Loucy (cell line): Measurements from ENCODE around the gene LIN9.
"Not testable (repeated sequence)": the region's sequence is repeated elsewhere in the genome, so short reads cannot be mapped to it uniquely, and the experiment has no call there.

ENCODE experiments used
- H2AFZ ChIP-seq: fragments of 200-600 bp; sonication (generic); 2 replicates; pipeline ENCODE4 v1.6.0; 2016; ENCODE audit warnings: antibody characterized with exemption, mild to moderate bottlenecking, low read length, moderate library complexity
- H3F3A ChIP-seq: fragments of 200-600 bp; 2 replicates; pipeline ENCODE4 v1.6.0; 2016; ENCODE audit warnings: antibody characterized with exemption, low read depth, mild to moderate bottlenecking
- H3K27me3 ChIP-seq: fragments of 200-600 bp; sonication (generic); 2 replicates; pipeline ENCODE4 v1.6.1; 2014; ENCODE audit warnings: low read length, mild to moderate bottlenecking; ENCODE audit not compliant: insufficient read depth, poor library complexity, severe bottlenecking
- H3K36me3 ChIP-seq: fragments of 200-600 bp; sonication (generic); 2 replicates; pipeline ENCODE4 v1.6.1; 2016; ENCODE audit warnings: low read length; ENCODE audit not compliant: insufficient read depth
- H3K4me1 ChIP-seq: fragments of 200-600 bp; sonication (generic); 2 replicates; pipeline ENCODE4 v1.5.1; 2014; ENCODE audit warnings: low read length, mild to moderate bottlenecking; ENCODE audit not compliant: insufficient read depth, poor library complexity, severe bottlenecking
- H3K4me2 ChIP-seq: fragments of 200-600 bp; sonication (generic); 2 replicates; pipeline ENCODE4 v1.6.0; 2014; ENCODE audit warnings: antibody characterized with exemption, low read length, low read depth, mild to moderate bottlenecking; ENCODE audit not compliant: poor library complexity, severe bottlenecking
- H3K4me3 ChIP-seq: fragments of 200-600 bp; sonication (generic); 2 replicates; pipeline ENCODE4 v1.5.1; 2014; ENCODE audit warnings: low read length, mild to moderate bottlenecking, mixed read lengths; ENCODE audit not compliant: poor library complexity, severe bottlenecking
- H3K79me2 ChIP-seq: fragments of 200-600 bp; sonication (generic); 2 replicates; pipeline ENCODE4 v1.6.1; 2014; ENCODE audit warnings: low read length; ENCODE audit not compliant: insufficient read depth
- H3K9ac ChIP-seq: fragments of 200-600 bp; sonication (generic); 2 replicates; pipeline ENCODE4 v1.6.0; 2014; ENCODE audit warnings: mild to moderate bottlenecking, low read depth, low read length, moderate library complexity; ENCODE audit not compliant: poor library complexity, severe bottlenecking
- H3K9me2 ChIP-seq: fragments of 200-600 bp; sonication (generic); replicated peaks from 2 replicates; pipeline ENCODE4 v1.6.1; 2016; ENCODE audit warnings: low read depth, low read length, mixed read lengths
- H3K9me3 ChIP-seq: fragments of 200-600 bp; sonication (generic); 2 replicates; pipeline ENCODE4 v1.6.1; 2014; ENCODE audit warnings: mild to moderate bottlenecking, antibody characterized with exemption, low read length, low read depth; ENCODE audit not compliant: insufficient read depth
- H4K20me1 ChIP-seq: fragments of 200-600 bp; sonication (generic); 2 replicates; pipeline ENCODE4 v1.6.0; 2014; ENCODE audit warnings: antibody characterized with exemption, low read length, mild to moderate bottlenecking; ENCODE audit not compliant: insufficient read depth, poor library complexity, severe bottlenecking
- EZH2phosphoT487 ChIP-seq: fragments of 200-600 bp; IDR thresholded peaks from 2 replicates; pipeline ENCODE4 v1.6.1; 2018; ENCODE audit warnings: antibody characterized with exemption, mild to moderate bottlenecking, moderate library complexity, borderline replicate concordance
- TF ChIP-seq, protein P1 (sequence below): fragments of 200-600 bp; sonication (generic); conservative IDR thresholded peaks from 2 replicates; pipeline ENCODE4 v1.5.1; 2014; ENCODE audit warnings: mild to moderate bottlenecking, antibody characterized with exemption, low read length

Gene LIN9

DNA sequence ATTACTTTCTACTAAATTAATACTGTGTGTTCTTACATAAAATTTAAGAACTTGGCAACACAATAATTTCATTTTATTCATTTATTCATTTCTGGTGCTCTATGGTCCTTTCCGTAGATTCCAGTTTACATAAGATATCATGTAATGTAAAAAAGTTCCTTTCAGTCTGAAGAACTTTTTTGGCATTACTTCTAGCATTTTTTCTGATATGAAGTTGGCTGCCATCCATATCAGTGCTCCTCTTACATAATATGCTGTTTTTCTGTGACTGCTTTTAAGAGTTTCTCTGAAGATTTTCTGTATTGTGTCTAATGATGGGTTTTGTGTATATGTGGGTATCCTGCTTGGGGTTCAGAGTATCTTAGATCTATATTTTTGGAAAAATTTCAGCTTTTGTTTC lies 34.8 kb downstream of the LIN9 start:
- Histone ChIP-seq H3K79me2 (no peaks in the 10 kb centered on the region), H3K4me3 (no peak overlapping the region), H3K9me2 (no peaks in the 10 kb centered on the region), H3K27me3 (no peaks in the 10 kb centered on the region), H3F3A (no peaks in the 10 kb centered on the region), H3K9me3 (no peaks in the 10 kb centered on the region), H3K36me3 (peaks cover 27% of the 10 kb centered on the region; the same call in 1 of the 2 replicates), H3K9ac (no peak overlapping the region), H3K4me1 (no peaks in the 10 kb centered on the region), H4K20me1 (no peaks in the 10 kb centered on the region), H3K4me2 (no peak overlapping the region), H2AFZ (no peak overlapping the region)
- TF ChIP-seq, protein P1, sequence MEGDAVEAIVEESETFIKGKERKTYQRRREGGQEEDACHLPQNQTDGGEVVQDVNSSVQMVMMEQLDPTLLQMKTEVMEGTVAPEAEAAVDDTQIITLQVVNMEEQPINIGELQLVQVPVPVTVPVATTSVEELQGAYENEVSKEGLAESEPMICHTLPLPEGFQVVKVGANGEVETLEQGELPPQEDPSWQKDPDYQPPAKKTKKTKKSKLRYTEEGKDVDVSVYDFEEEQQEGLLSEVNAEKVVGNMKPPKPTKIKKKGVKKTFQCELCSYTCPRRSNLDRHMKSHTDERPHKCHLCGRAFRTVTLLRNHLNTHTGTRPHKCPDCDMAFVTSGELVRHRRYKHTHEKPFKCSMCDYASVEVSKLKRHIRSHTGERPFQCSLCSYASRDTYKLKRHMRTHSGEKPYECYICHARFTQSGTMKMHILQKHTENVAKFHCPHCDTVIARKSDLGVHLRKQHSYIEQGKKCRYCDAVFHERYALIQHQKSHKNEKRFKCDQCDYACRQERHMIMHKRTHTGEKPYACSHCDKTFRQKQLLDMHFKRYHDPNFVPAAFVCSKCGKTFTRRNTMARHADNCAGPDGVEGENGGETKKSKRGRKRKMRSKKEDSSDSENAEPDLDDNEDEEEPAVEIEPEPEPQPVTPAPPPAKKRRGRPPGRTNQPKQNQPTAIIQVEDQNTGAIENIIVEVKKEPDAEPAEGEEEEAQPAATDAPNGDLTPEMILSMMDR: no peak
- no peak for TF ChIP-seq EZH2phosphoT487

DNA sequence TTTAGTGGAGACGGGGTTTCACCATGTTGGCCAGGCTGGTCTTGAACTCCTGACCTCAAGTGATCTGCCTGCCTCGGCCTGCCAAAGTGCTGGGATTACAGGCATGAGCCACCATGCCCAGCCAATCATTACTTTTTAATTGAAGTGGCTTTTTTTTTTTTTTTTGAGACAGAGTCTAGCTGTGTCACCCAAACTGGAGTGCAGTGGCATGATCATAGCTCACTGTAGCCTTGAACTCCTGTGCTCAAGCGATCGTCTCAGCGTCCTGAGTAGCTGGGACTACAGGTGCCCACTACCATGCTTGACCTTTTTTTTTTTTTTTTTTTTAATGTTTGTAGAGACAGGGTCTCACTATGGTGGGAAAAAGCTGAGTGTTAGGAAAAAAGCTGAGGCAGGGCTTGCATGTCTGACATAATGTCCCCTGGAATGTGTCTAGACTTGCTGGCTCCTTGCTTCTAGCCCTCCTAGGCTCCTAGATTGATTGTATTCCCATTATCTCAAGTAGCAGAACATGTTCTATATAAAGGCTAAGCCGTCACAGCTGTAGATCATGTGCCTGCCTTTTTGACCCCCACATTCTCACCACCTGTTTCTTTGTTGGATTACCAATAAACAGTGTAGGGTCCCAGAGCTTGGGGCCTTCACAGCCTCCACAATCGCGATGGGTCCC lies 36.6 kb downstream of the LIN9 start:
- H4K20me1 ChIP-seq, H3K79me2 ChIP-seq, H3K9me3 ChIP-seq, H3K27me3 ChIP-seq, H3K4me2 ChIP-seq, H3K4me3 ChIP-seq, H2AFZ ChIP-seq, H3K4me1 ChIP-seq, H3K9ac ChIP-seq, H3F3A ChIP-seq, H3K9me2 ChIP-seq: not testable (repeated sequence)
- H3K36me3 ChIP-seq: peaks cover 42% of the 10 kb centered on the region; the same call in 1 of the 2 replicates

DNA sequence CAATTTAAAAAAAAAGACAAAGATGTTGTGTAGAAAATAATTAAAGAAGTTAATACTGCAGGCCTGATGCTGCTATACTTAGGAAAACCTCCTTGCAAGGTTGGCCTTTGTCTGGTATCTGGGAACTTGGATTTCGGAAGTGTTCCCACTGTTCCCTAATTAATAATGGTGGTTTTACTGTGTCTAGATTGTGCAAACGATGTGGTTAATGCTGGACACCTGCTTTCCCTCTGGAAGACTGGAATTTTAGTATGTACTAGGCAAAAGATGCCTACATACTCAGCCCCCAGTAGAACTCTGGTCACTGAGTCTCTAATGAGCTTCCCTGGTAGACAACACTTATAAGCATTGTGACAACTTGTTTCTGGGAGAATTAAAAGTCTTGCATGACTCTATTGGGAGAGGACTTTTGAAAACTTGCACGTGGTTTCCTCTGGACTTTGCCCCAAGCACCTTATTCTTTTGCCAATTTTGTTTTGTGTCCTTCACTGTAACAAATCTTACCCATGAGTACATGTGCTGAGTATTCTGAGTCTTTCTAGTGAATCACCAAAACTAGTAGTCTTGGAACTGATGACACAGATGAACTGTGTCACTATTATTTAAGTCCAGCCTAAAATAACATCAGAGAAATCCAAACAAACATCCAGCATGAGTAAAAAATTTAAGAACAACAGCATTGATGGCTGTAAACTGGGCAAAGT lies 40.4 kb downstream of the LIN9 start:
- no peaks in the 10 kb centered on the region for H3K27me3 ChIP-seq
- TF ChIP-seq, protein P1: no peak
- TF ChIP-seq EZH2phosphoT487: no peak
- H3K9me2 ChIP-seq: no peaks in the 10 kb centered on the region
- H3K9ac ChIP-seq: no peak overlapping the region
- no peak overlapping the region for H3K4me2 ChIP-seq
- no peaks in the 10 kb centered on the region for H3K9me3 ChIP-seq
- no peaks in the 10 kb centered on the region for H3K79me2 ChIP-seq
- H3K4me1 ChIP-seq: no peaks in the 10 kb centered on the region
- peaks cover 44% of the 10 kb centered on the region; the same call in 1 of the 2 replicates for H3K36me3 ChIP-seq
- H2AFZ ChIP-seq: no peak overlapping the region
- peaks cover 4% of the 10 kb centered on the region; the same call in 1 of the 2 replicates for H3F3A ChIP-seq
- no peaks in the 10 kb centered on the region for H4K20me1 ChIP-seq
- H3K4me3 ChIP-seq: no peak overlapping the region
